OCI-LY7 (cell line): ENCODE measurements around the gene COL17A1. TPM values are rescaled to one million over a fixed set of nuclear protein-coding genes. Genes with fewer than 3 reads are reported as not detected.

Source experiments
- BruUV-seq: library from RNA; stranded (reverse); fragments of 400-500 nt; replicated peaks from 2 replicates; lab custom pipeline; 2021; lab: Mats Ljungman, UMichigan
- CTCF ChIA-PET: fragments of 300-600 bp; sonication (Branson Sonifier 250); formaldehyde crosslinking; loops from one replicate; lab custom pipeline; 2022; ENCODE audit warnings: antibody characterized with exemption; ENCODE audit not compliant: unreplicated experiment; lab: Charles Lee
- POLR2A ChIA-PET: fragments of 300-600 bp; sonication (Branson Sonifier 250); formaldehyde crosslinking; loops from one replicate; lab custom pipeline; 2022; ENCODE audit warnings: antibody characterized with exemption; lab: Charles Lee
- DNase-seq: peaks from one replicate; pipeline ENCODE4 v3.0.0-alpha.2; 2015; ENCODE audit warnings: low spot score
- H2AFZ ChIP-seq: fragments of 200-600 bp; sonication (generic), shearing (Covaris generic); 2 replicates; pipeline ENCODE4 v1.6.1; 2014; ENCODE audit warnings: mild to moderate bottlenecking, antibody characterized with exemption, low read length, moderate library complexity
- H3K27ac ChIP-seq: fragments of 200-600 bp; sonication (generic); 2 replicates; pipeline ENCODE4 v1.5.1; 2014; ENCODE audit warnings: mixed run types, low read depth, mild to moderate bottlenecking, moderate library complexity, low read length, inconsistent platforms; ENCODE audit not compliant: poor library complexity, severe bottlenecking
- H3K36me3 ChIP-seq: fragments of 200-600 bp; sonication (generic); 2 replicates; pipeline ENCODE4 v1.6.1; 2014; ENCODE audit warnings: mild to moderate bottlenecking, antibody characterized with exemption, low read length, moderate library complexity, mixed read lengths; ENCODE audit not compliant: insufficient read depth
- H3K4me1 ChIP-seq: fragments of 200-600 bp; sonication (generic); 2 replicates; pipeline ENCODE4 v1.5.1; 2014; ENCODE audit warnings: mild to moderate bottlenecking, low read length; ENCODE audit not compliant: insufficient read depth, poor library complexity, severe bottlenecking
- H3K4me2 ChIP-seq: fragments of 200-600 bp; sonication (generic); 2 replicates; pipeline ENCODE4 v1.6.1; 2014; ENCODE audit warnings: mild to moderate bottlenecking, low read length
- H3K4me3 ChIP-seq: fragments of 200-600 bp; sonication (generic); 2 replicates; pipeline ENCODE4 v1.5.1; 2014; ENCODE audit warnings: mild to moderate bottlenecking, low read depth, low read length; ENCODE audit not compliant: poor library complexity, severe bottlenecking
- H3K79me2 ChIP-seq: fragments of 200-600 bp; sonication (generic); 2 replicates; pipeline ENCODE4 v1.6.1; 2016; ENCODE audit warnings: low read depth, mild to moderate bottlenecking, low read length, moderate library complexity, mixed read lengths; ENCODE audit not compliant: insufficient read depth
- H3K9me2 ChIP-seq: fragments of 200-600 bp; sonication (generic); 2 replicates; pipeline ENCODE4 v1.6.1; 2016; ENCODE audit warnings: mild to moderate bottlenecking, low read length, mixed read lengths; ENCODE audit not compliant: insufficient read depth
- H3K9me3 ChIP-seq: fragments of 200-600 bp; sonication (generic); 2 replicates; pipeline ENCODE4 v1.6.1; 2014; ENCODE audit warnings: mild to moderate bottlenecking, mixed run types, low read length, mixed read lengths
- H4K20me1 ChIP-seq: fragments of 200-600 bp; sonication (generic); 2 replicates; pipeline ENCODE4 v1.6.1; 2014; ENCODE audit warnings: mild to moderate bottlenecking, antibody characterized with exemption, low read length, moderate library complexity, mixed read lengths; ENCODE audit not compliant: insufficient read depth
- CTCF ChIP-seq: fragments of 200-600 bp; sonication (generic); conservative IDR thresholded peaks from 2 replicates; pipeline ENCODE4 v1.5.1; 2014; ENCODE audit warnings: mild to moderate bottlenecking, antibody characterized with exemption, low read length, moderate library complexity, mixed read lengths
- EZH2phosphoT487 ChIP-seq: fragments of 200-600 bp; sonication (generic); IDR thresholded peaks from 2 replicates; pipeline ENCODE4 v1.6.1; 2018; ENCODE audit warnings: low read depth, borderline replicate concordance, mild to moderate bottlenecking, mixed run types, antibody characterized with exemption, low read length, moderate library complexity, mixed read lengths
- intact Hi-C: fragments of 100-400 bp; cut with micrococcal nuclease; formaldehyde crosslinking; loops from one replicate; pipeline ENCODE4 v1.10.0; 2022; ENCODE audit not compliant: unreplicated experiment
- total RNA-seq, 2 experiments: library from RNA; depleted of rRNA in 1 of 2; stranded (reverse); fragments of >200 nt in 1 of 2; shearing (Covaris generic) in 1 of 2; gene quantifications; 2 replicates each; pipeline ENCODE4 v1.2.3, GENCODE V29; 2014 to 2022

Gene COL17A1
- total RNA-seq, 2 experiments from 2014 or later, result 0.17 TPM; not detected in 1

GRCh38 chr10:104053201-104053600 is 32.5 kb downstream of the COL17A1 start:
- H3K4me1 ChIP-seq, result no peaks in the 10 kb centered on the region
- DNase-seq, result no peak
- H3K4me3 ChIP-seq, result no peak overlapping the region
- ChIA-PET POLR2A (interaction anchor here (1.1 kb wide), 1 partner anchor 59 kb away, joined by 3 read pairs; no protein-coding TSS in a partner anchor), CTCF (no interaction called here)
- H2AFZ ChIP-seq, result no peak overlapping the region
- no peak overlapping the region for H3K4me2 ChIP-seq
- H3K36me3 ChIP-seq, result no peaks in the 10 kb centered on the region
- no peaks in the 10 kb centered on the region for H3K9me3 ChIP-seq
- intact Hi-C loops, result no loop called here
- H4K20me1 ChIP-seq, result no peaks in the 10 kb centered on the region
- H3K79me2 ChIP-seq, result no peaks in the 10 kb centered on the region
- no peak overlapping the region for H3K27ac ChIP-seq
- TF ChIP-seq CTCF (no peak), EZH2phosphoT487 (no peak)
- no TSS peak for BruUV-seq
- no peaks in the 10 kb centered on the region for H3K9me2 ChIP-seq

GRCh38 chr10:104052431-104052830 is 33.2 kb downstream of the COL17A1 start:
- intact Hi-C loops, result no loop called here
- Histone ChIP-seq H3K4me2 (no peak overlapping the region), H3K4me1 (no peaks in the 10 kb centered on the region), H3K27ac (no peak overlapping the region), H3K9me2 (no peaks in the 10 kb centered on the region), H2AFZ (no peak overlapping the region), H3K36me3 (no peaks in the 10 kb centered on the region), H3K79me2 (no peaks in the 10 kb centered on the region), H3K9me3 (no peaks in the 10 kb centered on the region), H4K20me1 (no peaks in the 10 kb centered on the region), H3K4me3 (no peak overlapping the region)
- POLR2A ChIA-PET, result interaction anchor here (0.7 to 1.1 kb wide), 2 partner anchors 12 to 69 kb away, joined by 3 read pairs; partner anchors contain the start of gene SFR1
- DNase-seq, result no peak
- BruUV-seq, result no TSS peak
- CTCF ChIA-PET, result no interaction called here
- no peak for TF ChIP-seq EZH2phosphoT487
- no peak for TF ChIP-seq CTCF

GRCh38 chr10:104049504-104050250 is 36.0 kb downstream of the COL17A1 start:
- DNase-seq, result no peak
- ChIA-PET POLR2A (no interaction called here), CTCF (no interaction called here)
- no peaks in the 10 kb centered on the region for H3K4me1 ChIP-seq
- H4K20me1 ChIP-seq, result no peaks in the 10 kb centered on the region
- TF ChIP-seq EZH2phosphoT487, result no peak
- intact Hi-C loops, result no loop called here
- no peak overlapping the region for H2AFZ ChIP-seq
- no peaks in the 10 kb centered on the region for H3K9me2 ChIP-seq
- no TSS peak for BruUV-seq
- no peaks in the 10 kb centered on the region for H3K9me3 ChIP-seq
- H3K4me2 ChIP-seq, result no peak overlapping the region
- H3K27ac ChIP-seq, result no peak overlapping the region
- no peaks in the 10 kb centered on the region for H3K36me3 ChIP-seq
- no peak overlapping the region for H3K4me3 ChIP-seq
- H3K79me2 ChIP-seq, result no peaks in the 10 kb centered on the region
